Fibroblast of villous mesenchyme (primary cell): ENCODE data around the gene CCNG2. TPM values are rescaled to one million over a fixed set of nuclear protein-coding genes. Genes with fewer than 3 reads are reported as not detected.

Experiments
- DNase-seq: peaks from one replicate; pipeline ENCODE4 v3.0.0-alpha.2; 2010; ENCODE audit warnings: low read depth
- H3K4me3 ChIP-seq: 2 replicates; pipeline ENCODE4 v1.5.1; 2011; ENCODE audit warnings: low read depth, mild to moderate bottlenecking, low read length
- CTCF ChIP-seq: IDR thresholded peaks from 2 replicates; pipeline ENCODE4 v1.5.1; 2012; ENCODE audit warnings: low read depth, mild to moderate bottlenecking, low read length; ENCODE audit not compliant: insufficient read depth
- total RNA-seq: library from RNA; depleted of rRNA; stranded (reverse); fragments of >200 nt; gene quantifications from 2 replicates; pipeline ENCODE4 v1.2.3, GENCODE V29; 2012

Gene CCNG2
- total RNA-seq, 1 donor = 25.9 TPM

DNA sequence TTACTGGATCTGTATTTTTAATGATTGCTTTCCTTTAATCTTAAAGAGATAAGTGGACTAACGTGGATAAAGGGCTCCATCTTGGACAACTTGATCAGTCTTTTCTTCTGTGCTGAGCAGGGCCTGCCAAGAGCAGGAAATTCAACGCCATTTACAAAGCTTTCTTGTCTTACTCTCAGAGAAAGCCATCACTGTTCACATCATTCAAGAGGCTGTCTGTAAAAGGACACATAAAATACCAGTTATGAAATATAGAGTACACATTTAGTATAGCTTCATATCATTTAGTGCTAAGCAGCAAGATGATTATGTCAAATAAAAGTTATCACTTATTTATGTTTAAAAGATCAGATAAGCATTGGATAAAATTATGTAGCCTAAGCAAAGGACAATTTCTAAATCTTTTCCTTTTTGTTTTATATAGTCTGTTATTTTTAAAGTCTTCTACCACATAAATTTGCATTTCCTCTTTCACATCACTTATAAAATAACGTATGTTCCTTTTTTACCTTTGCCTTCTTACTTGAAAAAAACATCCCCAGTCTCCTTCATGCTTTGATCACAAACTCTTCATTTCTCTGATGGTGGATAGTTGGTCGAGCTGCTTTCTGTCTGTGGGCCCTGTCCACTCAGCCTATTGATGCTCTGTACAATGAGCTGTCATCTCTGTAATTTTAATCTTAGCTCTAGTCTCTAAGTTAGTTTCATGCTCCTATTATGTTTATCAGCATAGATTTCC, 2.1 kb upstream of the CCNG2 start:
- H3K4me3 ChIP-seq = no peak overlapping the region
- no peak for TF ChIP-seq CTCF
- no peak for DNase-seq

GRCh38 chr4:77155631-77156452, 1.2 kb upstream of the CCNG2 start:
- no peak for DNase-seq
- TF ChIP-seq CTCF = no peak

DNA sequence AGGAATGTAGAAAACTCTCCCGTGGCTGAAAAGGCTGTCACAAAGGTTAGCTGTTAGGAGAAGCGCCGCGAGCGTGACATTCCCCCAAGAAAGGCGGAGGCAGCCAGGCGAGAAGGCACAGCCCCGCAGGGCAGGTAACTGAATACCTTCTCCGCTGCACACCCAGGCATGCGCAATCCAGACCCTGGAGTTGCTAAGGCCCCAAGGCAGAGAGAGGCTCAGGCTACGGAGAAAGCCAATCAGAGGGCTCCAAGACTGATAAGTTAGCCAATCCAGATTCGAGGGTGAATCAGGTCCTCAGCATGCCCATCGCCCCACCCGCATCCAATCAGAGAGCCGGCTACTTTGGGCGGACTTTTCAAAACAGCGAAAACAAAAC, 485 bp upstream of the CCNG2 start:
- no peak for TF ChIP-seq CTCF
- H3K4me3 ChIP-seq = peak overlapping the region; percentile 93
- peak; percentile 100 for DNase-seq

More at GRCh38 chr4:77155631-77156452, 1.2 kb upstream of the CCNG2 start:
- H3K4me3 ChIP-seq = peak overlapping the region; percentile 93

- no peak for TF ChIP-seq CTCF
- DNase-seq = peak; percentile 90
- H3K4me3 ChIP-seq = peak overlapping the region; percentile 93
These were observed 966 bp downstream of the CCNG2 start for GRCh38 chr4:77157859-77158486.

- peak overlapping the region; percentile 93 for H3K4me3 ChIP-seq
- no peak for TF ChIP-seq CTCF
- DNase-seq = no peak
These were observed 1.5 kb downstream of the CCNG2 start for GRCh38 chr4:77158487-77158861.

- no peak for TF ChIP-seq CTCF
- no peak for DNase-seq
- H3K4me3 ChIP-seq = no peak overlapping the region
These were observed 2.8 kb downstream of the CCNG2 start for GRCh38 chr4:77159806-77160205.
